Measurements from ENCODE around the gene DERA.

- TF ChIP-seq, protein P1, sequence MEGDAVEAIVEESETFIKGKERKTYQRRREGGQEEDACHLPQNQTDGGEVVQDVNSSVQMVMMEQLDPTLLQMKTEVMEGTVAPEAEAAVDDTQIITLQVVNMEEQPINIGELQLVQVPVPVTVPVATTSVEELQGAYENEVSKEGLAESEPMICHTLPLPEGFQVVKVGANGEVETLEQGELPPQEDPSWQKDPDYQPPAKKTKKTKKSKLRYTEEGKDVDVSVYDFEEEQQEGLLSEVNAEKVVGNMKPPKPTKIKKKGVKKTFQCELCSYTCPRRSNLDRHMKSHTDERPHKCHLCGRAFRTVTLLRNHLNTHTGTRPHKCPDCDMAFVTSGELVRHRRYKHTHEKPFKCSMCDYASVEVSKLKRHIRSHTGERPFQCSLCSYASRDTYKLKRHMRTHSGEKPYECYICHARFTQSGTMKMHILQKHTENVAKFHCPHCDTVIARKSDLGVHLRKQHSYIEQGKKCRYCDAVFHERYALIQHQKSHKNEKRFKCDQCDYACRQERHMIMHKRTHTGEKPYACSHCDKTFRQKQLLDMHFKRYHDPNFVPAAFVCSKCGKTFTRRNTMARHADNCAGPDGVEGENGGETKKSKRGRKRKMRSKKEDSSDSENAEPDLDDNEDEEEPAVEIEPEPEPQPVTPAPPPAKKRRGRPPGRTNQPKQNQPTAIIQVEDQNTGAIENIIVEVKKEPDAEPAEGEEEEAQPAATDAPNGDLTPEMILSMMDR (conservative IDR thresholded peaks at IDR 0.05 in 1 of 2, IDR thresholded peaks at IDR 0.05 in 1 of 2; ENCODE audit: extremely low read depth in 1 of 2, insufficient read depth in 1 of 2, low read depth in 1 of 2, low read length in 2 of 2) = no peak
- no peak for TF ChIP-seq EZH2 (IDR thresholded peaks at IDR 0.05; ENCODE audit: borderline replicate concordance, low read length)
Measured at GRCh38 chr12:15861404-15861803, 49.7 kb upstream of the DERA start.

Measured in mammary epithelial cell (primary cell).